B cell (primary cell): ENCODE results near the gene IPO11. TPM values are rescaled to one million over a fixed set of nuclear protein-coding genes. Genes with fewer than 3 reads are reported as not detected.

ENCODE experiments used
- ATAC-seq: fragments of 200-7000 bp; cut with Tn5 transposase; one replicate; pipeline ENCODE4 v1.10.0; 2021; ENCODE audit warnings: low read depth, mild to moderate bottlenecking, moderate number of reproducible peaks, moderate library complexity
- CTCF ChIA-PET: fragments of 350-600 bp; sonication (Branson Sonifier 250); formaldehyde crosslinking; loops from one replicate; lab custom pipeline; 2021; ENCODE audit warnings: antibody characterized with exemption, inconsistent platforms; lab: Charles Lee
- POLR2A ChIA-PET: fragments of 350-600 bp; sonication (Branson Sonifier 250); formaldehyde crosslinking; loops from one replicate; lab custom pipeline; 2021; ENCODE audit warnings: antibody characterized with exemption; lab: Charles Lee
- DNase-seq: peaks from one replicate; pipeline ENCODE4 v3.0.0; 2013
- H2AFZ ChIP-seq: 2 replicates; pipeline ENCODE4 v1.6.1; 2012; ENCODE audit warnings: mild to moderate bottlenecking, low read depth, low read length; ENCODE audit not compliant: insufficient read depth, poor library complexity, severe bottlenecking
- H3K27ac ChIP-seq, 2 donors: 1 replicate in 1 of 2; 2 replicates in 1 of 2; pipeline ENCODE4 v1.5.1; 2012 to 2013; ENCODE audit warnings: low read length in 2 of 2, mild to moderate bottlenecking in 2 of 2, moderate library complexity in 1 of 2
- H3K27me3 ChIP-seq, 4 experiments: fragments of 200-600 bp in 1 of 4; sonication (generic) in 1 of 4; replicated peaks in 1 of 4; 1 replicate in 2 of 4; 2 replicates in 2 of 4; pipeline versions ENCODE4 v1.6.1 to v1.7.0; 2013 to 2016; ENCODE audit warnings: low read length in 3 of 4, mild to moderate bottlenecking in 2 of 4, mixed read lengths in 1 of 4, moderate library complexity in 1 of 4; ENCODE audit not compliant: insufficient read depth in 4 of 4, control insufficient read depth in 3 of 4; ENCODE audit errors: control extremely low read depth in 1 of 4
- H3K36me3 ChIP-seq, 2 experiments: replicated peaks in 1 of 2; 1 replicate in 1 of 2; 2 replicates in 1 of 2; pipeline versions ENCODE4 v1.6.1 to v1.7.1; 2013; ENCODE audit warnings: low read length in 1 of 2; ENCODE audit not compliant: insufficient read depth in 2 of 2, control insufficient read depth in 1 of 2; ENCODE audit errors: control extremely low read depth in 1 of 2, extremely low read depth in 1 of 2
- H3K4me1 ChIP-seq, 2 donors: fragments of 200-600 bp in 1 of 2; sonication (generic) in 1 of 2; 1 replicate in 1 of 2; 2 replicates in 1 of 2; pipeline versions ENCODE4 v1.5.1 to v1.6.1; 2013 to 2017; ENCODE audit warnings: low read length in 2 of 2; ENCODE audit not compliant: control insufficient read depth in 2 of 2, insufficient read depth in 2 of 2
- H3K4me2 ChIP-seq: replicated peaks from 2 replicates; pipeline ENCODE3; 2012; ENCODE audit warnings: mild to moderate bottlenecking, low read depth, low read length; ENCODE audit not compliant: poor library complexity, severe bottlenecking
- H3K4me3 ChIP-seq, 5 experiments: fragments of 200-600 bp in 1 of 5; sonication (generic) in 1 of 5; 1 replicate in 3 of 5; 2 replicates in 2 of 5; pipeline versions ENCODE4 v1.5.1 to v1.7.0; 2011 to 2016; ENCODE audit warnings: low read length in 4 of 5, mild to moderate bottlenecking in 4 of 5, low read depth in 2 of 5, control low read depth in 1 of 5, moderate library complexity in 1 of 5; ENCODE audit not compliant: insufficient read depth in 1 of 5; ENCODE audit errors: control extremely low read depth in 1 of 5, extremely low read depth in 1 of 5
- H3K79me2 ChIP-seq: fragments of 200-600 bp; sonication (generic); one replicate; pipeline ENCODE4 v1.6.0; 2016; ENCODE audit warnings: low read length; ENCODE audit not compliant: control insufficient read depth, insufficient read depth
- H3K9ac ChIP-seq: fragments of 200-600 bp; sonication (generic); 2 replicates; pipeline ENCODE4 v1.6.1; 2017; ENCODE audit warnings: mild to moderate bottlenecking, low read length, moderate library complexity
- H3K9me3 ChIP-seq, 3 donors: one replicate each; pipeline versions ENCODE4 v1.6.1 to v1.7.1; 2013; ENCODE audit warnings: low read length in 2 of 3; ENCODE audit not compliant: control insufficient read depth in 2 of 3, insufficient read depth in 1 of 3; ENCODE audit errors: control extremely low read depth in 1 of 3
- H4K20me1 ChIP-seq: 2 replicates; pipeline ENCODE4 v1.6.0; 2012; ENCODE audit warnings: mild to moderate bottlenecking, low read length; ENCODE audit not compliant: insufficient read depth, control insufficient read depth, poor library complexity, severe bottlenecking
- H3K27ac Mint-ChIP-seq: one replicate; pipeline ENCODE4 v1.8.0; 2021; ENCODE audit warnings: mixed read lengths
- H3K27me3 Mint-ChIP-seq: one replicate; pipeline ENCODE4 v1.8.0; 2021; ENCODE audit warnings: mixed read lengths
- H3K4me1 Mint-ChIP-seq: one replicate; pipeline ENCODE4 v1.8.0; 2021; ENCODE audit warnings: mixed read lengths
- H3K4me3 Mint-ChIP-seq: one replicate; pipeline ENCODE4 v1.8.0; 2021; ENCODE audit warnings: mixed read lengths
- H3K9me3 Mint-ChIP-seq: one replicate; pipeline ENCODE4 v1.8.0; 2022; ENCODE audit warnings: mixed read lengths; ENCODE audit not compliant: insufficient read depth
- CTCF ChIP-seq: fragments of 200-600 bp; IDR thresholded peaks from one replicate; pipeline ENCODE4 v1.8.0; 2022; ENCODE audit warnings: antibody characterized with exemption, mild to moderate bottlenecking
- EZH2 ChIP-seq: IDR thresholded peaks from 2 replicates; pipeline ENCODE4 v1.6.1; 2012; ENCODE audit warnings: borderline replicate concordance, low read depth, mild to moderate bottlenecking, moderate library complexity, low read length; ENCODE audit not compliant: insufficient read depth, poor library complexity, severe bottlenecking
- WGBS: methylation state at CpG from one replicate; pipeline ENCODE4 v1.1.5; 2013; ENCODE audit warnings: missing lambda C conversion rate; ENCODE audit not compliant: insufficient coverage; 5-methylcytosine and 5-hydroxymethylcytosine counted together
- intact Hi-C: fragments of 100-400 bp; cut with micrococcal nuclease; formaldehyde crosslinking; loops from one replicate; pipeline ENCODE4 v1.10.0; 2022
- polyA plus RNA-seq: library from polyadenylated mRNA; depleted of rRNA; stranded (reverse); fragments of >200 nt; gene quantifications from 2 replicates; pipeline ENCODE4 v1.2.3, GENCODE V29; 2012
- total RNA-seq, 2 donors: library from RNA; stranded (reverse); fragments of 120-200 nt in 1 of 2; gene quantifications; 1 replicate in 1 of 2; 2 replicates in 1 of 2; pipeline versions ENCODE4 v1.2.3 to v1.2.4, GENCODE V29; 2013 to 2022

The IPO11 gene
- total and polyA plus RNA-seq, 2 donors (not counting 1 experiment from before 2014, with no cell fraction given) = 3.8 to 37.4 TPM

GRCh38 chr5:62585751-62586150 lies 173.2 kb downstream of the IPO11 start:
- no peaks in the 10 kb centered on the region for H3K4me1 Mint-ChIP-seq
- no peak for ATAC-seq

GRCh38 chr5:62587737-62588136 lies 175.2 kb downstream of the IPO11 start:
- POLR2A ChIA-PET = no interaction called here

More at GRCh38 chr5:62585751-62586150, 173.2 kb downstream of the IPO11 start:
- Mint-ChIP-seq H3K27ac (no peak overlapping the region), H3K9me3 (no peaks in the 10 kb centered on the region), H3K27me3 (no peaks in the 10 kb centered on the region), H3K4me3 (no peak overlapping the region)
- DNase-seq = no peak
- no peaks in the 10 kb centered on the region for H3K79me2 ChIP-seq
- no peaks in the 10 kb centered on the region for H3K9me3 ChIP-seq
- no peak overlapping the region for H3K4me3 ChIP-seq
- no peaks in the 10 kb centered on the region for H3K4me1 ChIP-seq
- no peak overlapping the region for H2AFZ ChIP-seq
- H4K20me1 ChIP-seq = no peaks in the 10 kb centered on the region
- H3K36me3 ChIP-seq = peaks cover 0 to 2% of the 10 kb centered on the region in 2 experiments
- ChIA-PET POLR2A (no interaction called here), CTCF (no interaction called here)
- TF ChIP-seq EZH2 = no peak
- TF ChIP-seq CTCF = no peak
- intact Hi-C loops = no loop called here
- no peak overlapping the region for H3K27ac ChIP-seq
- no peak overlapping the region for H3K9ac ChIP-seq
- H3K4me2 ChIP-seq = no peak overlapping the region
- H3K27me3 ChIP-seq = no peaks in the 10 kb centered on the region

More at GRCh38 chr5:62587737-62588136, 175.2 kb downstream of the IPO11 start:
- CTCF ChIA-PET = no interaction called here
- TF ChIP-seq EZH2 = no peak
- TF ChIP-seq CTCF = no peak
- no peak for DNase-seq
- Mint-ChIP-seq H3K4me1 (no peaks in the 10 kb centered on the region), H3K4me3 (no peak overlapping the region), H3K27me3 (no peaks in the 10 kb centered on the region), H3K27ac (no peak overlapping the region), H3K9me3 (no peaks in the 10 kb centered on the region)
- Histone ChIP-seq H3K4me2 (no peak overlapping the region), H3K4me1 (no peaks in the 10 kb centered on the region), H3K9ac (no peak overlapping the region), H3K9me3 (peaks cover 0 to 9% (median 7%) of the 10 kb centered on the region in 3 donors), H3K4me3 (no peak overlapping the region), H4K20me1 (no peaks in the 10 kb centered on the region), H3K27ac (no peak overlapping the region), H2AFZ (no peak overlapping the region), H3K27me3 (no peaks in the 10 kb centered on the region), H3K79me2 (no peaks in the 10 kb centered on the region), H3K36me3 (peaks cover 0 to 3% of the 10 kb centered on the region in 2 experiments)
- 88% methylated on average over 3 of the region's 3 CpGs for WGBS
- intact Hi-C loops = no loop called here
- ATAC-seq = no peak
